Epidermal melanocyte (primary cell): ENCODE measurements around the gene RAB1B.
"Not testable (repeated sequence)": the region's sequence is repeated elsewhere in the genome, so short reads cannot be mapped to it uniquely, and the experiment has no call there.

Source experiments
- DNase-seq: peaks from one replicate; pipeline ENCODE4 v3.0.0; 2011; ENCODE audit warnings: low spot score; ENCODE audit not compliant: insufficient read length

RAB1B gene

DNA sequence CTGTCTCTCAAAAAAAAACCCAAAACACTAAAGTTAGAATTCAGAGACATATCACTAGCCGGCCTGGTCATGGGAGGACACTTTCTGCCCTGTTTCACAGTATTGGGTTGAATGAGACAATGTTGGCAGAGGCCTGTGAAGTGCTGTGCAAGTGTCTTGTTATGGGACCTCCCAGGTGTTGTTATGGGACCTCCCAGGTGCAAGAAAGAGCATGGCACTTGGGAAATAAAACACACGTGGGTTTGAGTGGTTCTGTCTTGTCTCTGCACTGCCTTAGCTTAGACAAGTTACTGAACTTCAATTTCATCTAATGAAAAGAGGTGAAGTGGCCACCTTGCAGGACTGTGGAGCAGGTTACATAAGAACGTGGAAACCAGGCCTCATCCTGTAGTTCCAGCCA is 28.9 kb upstream of the RAB1B start:
- DNase-seq, result no peak

DNA sequence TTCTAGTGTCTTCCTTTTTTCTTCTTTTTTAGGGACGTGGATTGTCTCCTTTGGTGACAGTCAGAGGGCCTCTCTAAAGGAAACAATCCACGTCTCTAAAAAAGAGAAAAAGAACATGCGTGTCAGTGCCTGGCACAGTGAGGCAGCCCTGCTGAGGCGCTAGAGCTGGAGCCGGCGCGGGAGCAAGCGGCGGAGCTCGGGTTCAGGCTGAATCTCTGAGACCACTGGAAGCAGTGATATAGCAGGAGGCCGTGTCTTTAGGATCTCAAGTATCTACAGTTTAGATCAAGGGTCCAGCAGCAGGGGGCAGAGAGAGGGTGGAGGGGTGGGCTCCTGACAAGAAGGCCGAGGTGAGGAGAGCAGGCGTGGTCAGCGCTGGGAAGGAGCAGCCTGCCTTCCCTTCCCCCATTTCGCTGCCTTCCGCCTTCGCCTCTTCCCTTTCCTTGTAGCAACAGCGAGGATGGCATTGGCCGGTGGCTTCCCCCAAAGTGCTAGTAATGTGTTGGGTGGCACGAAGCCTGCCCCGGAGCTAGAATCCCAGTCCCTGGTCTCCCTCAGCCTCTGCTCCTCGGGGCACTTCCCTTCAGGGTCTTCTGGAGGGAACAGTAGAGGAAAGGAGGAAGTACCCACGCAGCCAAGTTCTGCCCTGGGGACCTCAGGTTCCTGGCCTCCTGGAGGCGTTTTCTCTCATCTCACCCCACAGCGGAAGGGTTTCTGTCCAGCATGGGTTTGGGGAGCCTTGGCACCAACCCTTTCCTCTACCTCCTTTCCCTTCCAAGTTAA is 28.2 kb upstream of the RAB1B start:
- no peak for DNase-seq

DNA sequence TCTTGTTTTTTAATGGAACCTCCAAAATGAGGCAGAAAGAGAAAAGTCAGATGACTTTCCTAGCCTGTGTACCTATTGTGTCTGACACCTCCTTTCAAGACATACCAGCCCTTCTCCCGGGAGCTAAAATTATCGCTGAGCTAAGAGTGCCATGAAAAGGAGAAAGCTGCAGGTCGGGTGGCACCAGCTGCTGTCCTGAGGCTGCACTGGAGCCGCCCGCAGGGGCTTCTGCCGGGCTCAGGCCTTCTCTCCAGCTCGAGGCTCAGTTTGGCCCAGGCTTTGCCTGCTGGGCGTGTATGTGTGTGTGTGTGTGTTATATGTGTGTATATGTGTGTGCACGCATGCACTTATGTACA is 27.7 kb upstream of the RAB1B start:
- DNase-seq, result no peak

DNA sequence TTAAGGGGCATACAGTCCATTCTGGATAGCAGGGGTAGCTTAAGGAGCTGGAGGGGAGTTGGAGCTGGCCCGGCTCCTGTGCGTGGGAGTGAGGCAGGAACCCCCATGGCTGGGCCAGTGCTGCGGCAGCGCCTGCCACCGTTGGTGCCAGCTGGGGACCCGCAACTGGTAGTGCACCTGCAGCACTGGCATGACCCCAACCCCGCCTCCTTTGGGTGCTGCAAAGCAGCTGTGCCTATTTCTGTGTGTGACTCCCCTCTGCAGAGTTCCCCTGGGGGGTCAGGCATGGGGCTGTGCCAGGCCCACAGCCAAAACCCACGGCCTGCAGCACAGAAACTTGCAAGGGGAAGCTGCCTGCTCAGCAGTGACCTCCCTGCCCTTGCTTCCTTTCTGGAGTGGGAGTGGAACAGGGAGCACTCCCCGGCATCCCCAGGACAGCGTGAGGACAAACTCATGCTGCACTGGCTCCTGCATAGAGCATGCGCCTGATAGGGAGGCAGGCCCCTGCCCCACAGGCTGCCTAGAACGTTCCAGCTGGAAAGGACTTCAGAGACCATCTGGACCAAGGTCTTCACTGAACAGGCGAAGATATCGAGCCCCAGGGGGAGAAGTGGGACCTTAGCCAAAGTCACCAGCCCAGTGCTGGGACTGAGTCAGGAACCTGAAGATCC is 26.2 kb upstream of the RAB1B start:
- no peak for DNase-seq

DNA sequence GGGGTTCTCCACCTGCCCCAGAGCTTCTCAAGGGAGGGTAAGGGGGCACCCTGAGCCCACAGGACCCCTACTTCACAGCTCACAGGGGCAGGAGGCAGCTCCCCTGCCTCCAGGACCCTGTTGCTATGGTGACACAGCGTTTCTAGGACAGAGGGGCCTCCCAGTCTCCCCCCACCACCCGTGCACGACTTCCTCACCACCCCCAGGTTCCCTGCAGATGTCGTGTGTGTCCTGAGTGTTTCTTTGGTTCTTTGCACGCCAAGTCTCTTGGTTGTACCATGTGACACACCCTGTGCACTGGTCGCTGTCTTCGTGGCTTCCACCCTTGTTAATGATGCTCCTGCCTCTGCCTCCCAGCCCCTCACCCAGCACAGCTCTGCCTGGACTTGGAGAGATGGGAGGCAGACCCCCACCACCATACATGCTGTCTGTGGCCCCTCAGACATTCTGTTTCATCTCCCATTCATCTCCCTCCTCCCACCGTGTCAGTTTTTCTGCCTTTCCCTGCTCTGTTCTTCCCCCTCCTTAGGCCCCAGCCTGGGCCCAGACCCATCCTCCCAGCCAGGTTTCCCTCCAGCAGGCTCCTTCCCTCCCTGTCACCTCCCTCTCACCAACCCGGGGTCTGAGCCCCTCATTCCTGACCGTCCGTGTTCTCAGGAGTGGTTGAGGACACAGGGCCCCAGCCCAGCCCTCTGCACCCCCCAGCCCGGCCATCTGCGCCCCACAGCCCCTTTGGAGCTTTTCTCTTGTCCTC is 24.5 kb upstream of the RAB1B start:
- DNase-seq, result no peak

DNA sequence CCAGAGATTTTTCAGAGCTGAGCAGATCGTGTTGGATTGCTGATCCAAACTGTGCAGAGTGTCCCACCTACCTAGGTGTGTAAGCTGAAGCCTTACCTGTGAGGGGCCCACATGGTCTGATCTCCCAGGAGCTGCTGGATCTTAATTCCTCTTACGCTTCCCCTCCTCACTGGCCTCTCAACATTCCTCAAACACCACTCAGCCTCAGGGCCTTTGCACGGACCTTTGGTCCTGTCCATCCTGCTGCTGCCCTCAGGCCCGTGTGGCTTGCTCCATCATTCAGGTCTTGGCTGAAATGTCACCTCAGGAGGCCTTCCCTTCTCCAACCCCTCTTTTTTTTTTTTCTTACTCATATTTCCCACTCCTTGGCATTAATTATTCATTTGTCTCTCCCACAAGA is 21.1 kb upstream of the RAB1B start:
- DNase-seq, result no peak

DNA sequence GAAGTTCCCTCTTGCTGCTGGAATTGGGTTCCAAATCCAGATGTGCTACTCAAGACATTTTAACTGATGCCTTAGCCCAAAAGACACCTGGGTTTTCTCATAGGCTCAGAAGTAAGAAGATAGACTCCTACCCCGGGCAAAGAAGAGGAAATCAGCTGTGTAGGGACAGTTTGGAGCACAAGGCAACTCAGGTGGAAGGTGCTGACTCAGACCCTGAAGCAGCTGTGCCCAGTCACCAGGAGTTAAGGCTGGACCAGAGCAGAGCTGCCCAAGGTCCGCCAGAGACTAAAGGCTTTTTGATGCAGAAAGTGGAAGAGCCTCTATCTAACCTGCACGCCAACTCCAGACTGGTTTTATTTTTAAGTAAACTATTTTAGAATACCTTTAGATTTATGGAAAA is 20.6 kb upstream of the RAB1B start:
- DNase-seq, result no peak

DNA sequence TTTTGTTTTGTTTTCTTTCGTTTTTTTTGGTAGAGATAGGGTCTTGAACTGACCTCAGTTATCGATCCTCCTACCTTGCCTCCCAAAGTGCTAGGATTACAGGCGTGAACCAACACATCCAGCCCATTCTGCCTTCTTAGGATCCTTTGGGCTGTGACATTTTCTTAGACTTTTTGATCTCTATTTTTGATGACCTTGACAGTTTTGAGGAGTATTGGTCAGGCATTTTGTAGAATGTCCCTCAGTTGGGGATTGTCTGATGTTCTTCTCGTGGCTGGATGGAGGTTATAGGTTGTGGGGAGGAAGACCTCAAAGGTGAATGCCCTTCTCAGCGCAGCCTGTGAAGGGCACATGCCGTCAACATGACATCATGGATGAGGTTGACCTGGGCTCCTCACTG is 19.5 kb upstream of the RAB1B start:
- DNase-seq, result no peak

DNA sequence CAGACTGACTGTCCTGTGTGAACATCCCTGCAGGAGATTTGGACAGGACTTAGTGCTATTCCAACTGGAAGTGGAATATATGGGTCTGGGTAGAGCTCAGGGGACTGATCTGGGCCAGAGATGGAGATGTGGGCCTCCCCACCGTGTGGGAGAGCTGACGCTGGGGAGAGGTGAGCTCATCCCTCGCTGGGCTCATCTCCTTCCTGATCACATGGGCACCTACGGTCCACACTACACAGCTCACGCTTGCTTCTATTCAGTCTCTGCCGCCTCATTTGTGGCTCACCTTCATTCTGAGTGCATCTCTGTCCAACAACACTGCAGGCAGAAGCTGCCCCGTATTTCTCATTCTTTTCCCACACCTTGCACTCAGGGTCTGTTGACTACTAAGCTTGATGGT is 16.6 kb upstream of the RAB1B start:
- DNase-seq, result no peak

DNA sequence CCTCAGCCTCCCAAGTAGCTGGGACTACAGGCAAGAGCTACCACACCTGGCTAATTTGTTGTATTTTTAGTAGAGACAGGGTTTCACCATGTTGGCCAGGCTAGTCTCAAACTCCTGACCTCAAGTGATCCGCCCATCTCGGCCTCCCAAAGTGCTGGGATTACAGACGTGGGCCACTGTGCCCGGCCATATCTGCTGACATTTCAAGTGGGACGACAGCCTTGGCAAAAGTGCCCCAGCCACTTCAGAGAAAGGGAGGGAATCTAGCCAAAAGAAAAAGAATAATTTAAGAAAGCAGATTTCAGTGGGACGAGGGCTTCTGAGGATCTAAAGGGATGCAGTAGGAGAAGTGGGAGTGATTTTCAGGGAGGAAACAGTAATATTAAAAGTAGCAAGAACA is 15.4 kb upstream of the RAB1B start:
- not testable (repeated sequence) for DNase-seq

DNA sequence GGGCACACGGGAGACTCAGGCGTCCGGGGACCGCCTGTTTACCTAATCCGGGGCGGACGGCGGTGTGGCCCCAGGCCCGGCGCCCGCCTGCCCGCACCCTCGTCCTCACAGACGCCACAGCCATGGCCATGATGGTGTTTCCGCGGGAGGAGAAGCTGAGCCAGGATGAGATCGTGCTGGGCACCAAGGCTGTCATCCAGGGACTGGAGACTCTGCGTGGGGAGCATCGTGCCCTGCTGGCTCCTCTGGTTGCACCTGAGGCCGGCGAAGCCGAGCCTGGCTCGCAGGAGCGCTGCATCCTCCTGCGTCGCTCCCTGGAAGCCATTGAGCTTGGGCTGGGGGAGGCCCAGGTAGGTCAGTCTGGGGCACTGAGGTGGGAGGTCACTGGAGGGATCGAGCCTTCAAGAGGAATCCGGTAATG is 10.0 kb upstream of the RAB1B start:
- no peak for DNase-seq

DNA sequence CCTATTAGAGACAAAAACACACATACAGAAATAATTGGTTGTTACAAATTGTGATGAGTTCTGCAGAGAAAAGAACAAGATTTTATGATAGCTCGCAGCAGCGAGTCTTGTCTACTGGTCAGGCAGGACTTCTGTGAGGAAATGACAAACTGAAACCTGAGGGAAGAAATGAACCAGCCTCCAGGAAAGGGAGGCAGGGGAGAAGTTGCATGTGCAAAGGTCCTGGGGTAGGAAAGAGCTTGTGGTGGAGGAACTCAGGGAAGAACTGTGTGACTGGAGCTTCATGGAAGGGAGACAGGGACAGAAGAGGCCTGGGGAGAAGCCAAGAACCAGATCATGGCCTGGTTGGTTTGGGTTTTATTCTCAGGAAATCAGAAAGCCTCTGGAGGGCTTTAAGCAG is 9.2 kb upstream of the RAB1B start:
- DNase-seq, result no peak

DNA sequence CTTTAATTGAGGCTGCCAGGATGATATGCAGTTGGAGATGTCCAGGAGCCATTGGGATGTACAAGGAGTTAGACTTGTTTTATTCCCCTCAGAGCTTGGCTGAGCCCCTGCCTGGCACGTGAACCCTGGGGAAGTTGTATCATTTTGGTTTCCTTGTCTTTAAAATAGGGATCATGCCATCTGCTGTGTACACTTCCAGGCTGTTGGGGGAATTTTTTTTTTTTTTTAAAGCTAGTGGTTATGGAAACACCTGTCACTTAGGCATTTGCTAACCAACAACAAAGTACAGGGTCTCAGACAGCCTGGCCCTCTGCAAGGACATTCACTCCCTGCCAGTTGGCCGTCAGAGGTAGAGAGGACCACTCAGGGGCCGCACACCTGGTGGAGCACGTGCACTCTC is 8.5 kb upstream of the RAB1B start:
- no peak for DNase-seq

DNA sequence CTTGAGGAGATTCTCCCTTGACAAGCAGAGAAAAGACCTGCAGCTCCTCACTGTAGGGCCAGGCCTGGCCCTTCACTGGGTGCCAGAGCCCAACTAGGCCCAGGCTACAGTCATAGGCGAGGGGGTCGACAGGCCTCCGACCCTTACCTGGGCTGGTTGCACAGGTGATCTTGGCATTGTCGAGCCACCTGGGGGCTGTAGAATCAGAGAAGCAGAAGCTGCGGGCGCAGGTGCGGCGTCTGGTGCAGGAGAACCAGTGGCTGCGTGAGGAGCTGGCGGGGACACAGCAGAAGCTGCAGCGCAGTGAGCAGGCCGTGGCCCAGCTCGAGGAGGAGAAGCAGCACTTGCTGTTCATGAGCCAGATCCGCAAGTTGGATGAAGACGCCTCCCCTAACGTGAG is 6.9 kb upstream of the RAB1B start:
- DNase-seq, result no peak

DNA sequence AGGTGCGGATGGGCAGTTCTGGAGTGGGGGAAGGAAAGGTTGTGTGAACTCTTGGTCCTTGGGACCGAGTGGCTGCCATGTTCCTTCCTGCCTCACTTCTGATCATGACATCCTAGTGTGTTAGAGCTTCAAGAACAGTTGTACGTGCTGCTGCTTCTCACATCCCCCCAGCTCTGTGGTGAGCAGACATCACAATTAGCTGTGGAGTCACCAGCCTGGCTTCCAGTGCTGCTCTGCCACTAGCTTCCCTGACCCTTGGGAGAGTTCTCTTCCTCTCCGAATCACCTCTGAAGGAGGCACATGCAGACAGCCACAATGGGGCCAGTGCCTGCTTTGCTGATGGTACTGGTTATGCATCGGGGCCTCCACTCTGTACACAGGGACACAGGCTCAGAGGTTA is 6.2 kb upstream of the RAB1B start:
- DNase-seq, result no peak

DNA sequence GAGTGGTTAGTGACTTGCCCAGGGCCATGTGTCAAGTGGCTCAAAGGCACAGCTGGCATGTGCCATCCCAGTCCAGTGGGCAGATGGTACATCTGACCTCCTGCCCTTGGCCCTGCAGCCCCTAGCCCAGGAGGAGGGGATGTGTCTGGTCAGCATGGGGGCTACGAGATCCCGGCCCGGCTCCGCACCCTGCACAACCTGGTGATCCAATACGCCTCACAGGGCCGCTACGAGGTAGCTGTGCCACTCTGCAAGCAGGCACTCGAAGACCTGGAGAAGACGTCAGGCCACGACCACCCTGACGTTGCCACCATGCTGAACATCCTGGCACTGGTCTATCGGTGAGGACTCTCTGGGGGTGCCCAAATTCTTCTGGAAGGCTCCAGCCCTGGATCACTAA is 5.7 kb upstream of the RAB1B start:
- no peak for DNase-seq

DNA sequence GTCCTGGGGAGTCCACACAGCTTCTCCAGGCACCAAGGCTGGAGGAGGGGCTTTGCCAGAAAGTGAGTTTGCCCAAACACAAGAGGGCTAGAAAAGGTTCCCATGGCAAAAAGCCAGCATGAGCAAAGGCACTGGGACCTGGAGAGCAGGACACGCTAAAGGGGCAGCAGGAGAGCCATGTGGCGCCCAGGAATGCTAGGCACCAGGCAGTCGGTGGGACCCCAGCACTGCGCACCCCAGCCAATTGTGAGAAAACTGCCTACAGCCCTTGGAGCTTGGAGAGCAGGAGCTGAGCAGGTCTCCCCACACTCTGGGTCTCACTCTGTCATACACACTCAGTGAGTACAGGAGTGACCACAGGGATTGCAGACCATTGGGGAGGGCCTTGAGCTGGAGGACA is 5.2 kb upstream of the RAB1B start:
- DNase-seq, result no peak

DNA sequence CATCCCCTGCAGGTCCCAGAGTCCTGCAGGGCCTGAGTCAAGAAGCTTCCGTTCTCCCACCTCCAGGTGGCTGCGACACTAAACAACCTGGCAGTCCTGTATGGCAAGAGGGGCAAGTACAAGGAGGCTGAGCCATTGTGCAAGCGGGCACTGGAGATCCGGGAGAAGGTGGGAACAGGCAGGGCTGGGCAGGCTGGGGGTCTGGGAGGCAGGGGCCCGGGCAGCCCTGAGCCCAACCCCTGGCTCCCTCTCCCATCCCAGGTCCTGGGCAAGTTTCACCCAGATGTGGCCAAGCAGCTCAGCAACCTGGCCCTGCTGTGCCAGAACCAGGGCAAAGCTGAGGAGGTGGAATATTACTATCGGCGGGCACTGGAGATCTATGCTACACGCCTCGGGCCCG is 4.7 kb upstream of the RAB1B start:
- no peak for DNase-seq

DNA sequence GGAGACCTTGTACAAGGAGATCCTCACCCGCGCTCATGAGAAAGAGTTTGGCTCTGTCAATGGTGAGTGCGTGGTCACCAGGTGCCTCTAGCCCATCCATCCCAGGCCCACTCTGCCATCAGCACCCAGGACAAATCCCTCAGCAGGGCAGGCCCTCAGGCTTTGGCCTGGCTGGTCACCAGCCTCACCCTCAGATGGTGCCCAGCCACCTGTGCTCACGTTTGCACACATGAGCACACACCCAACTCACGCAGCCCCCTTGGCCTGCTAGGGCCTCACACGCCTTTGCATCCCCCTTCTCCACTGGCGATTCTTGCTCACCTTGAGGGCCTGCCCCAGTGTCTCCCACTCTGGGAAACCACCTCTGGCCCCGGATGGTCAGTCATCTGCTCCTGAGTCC is 4.1 kb upstream of the RAB1B start:
- DNase-seq, result no peak

DNA sequence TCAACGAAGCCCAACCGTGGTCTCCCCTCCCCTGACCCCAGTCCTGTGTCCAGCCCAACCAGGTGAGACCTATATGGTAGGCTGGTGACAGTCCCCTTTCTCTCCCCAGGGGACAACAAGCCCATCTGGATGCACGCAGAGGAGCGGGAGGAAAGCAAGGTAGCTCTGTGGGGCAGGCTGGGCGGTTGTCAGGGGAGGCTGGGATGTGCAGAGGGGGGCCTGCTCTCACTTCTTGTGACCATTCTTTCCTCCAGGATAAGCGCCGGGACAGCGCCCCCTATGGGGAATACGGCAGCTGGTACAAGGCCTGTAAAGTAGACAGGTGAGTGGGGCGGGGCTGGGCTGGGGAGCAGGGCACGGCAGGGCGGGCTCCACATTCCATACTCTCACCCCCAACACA is 3.5 kb upstream of the RAB1B start:
- no peak for DNase-seq

DNA sequence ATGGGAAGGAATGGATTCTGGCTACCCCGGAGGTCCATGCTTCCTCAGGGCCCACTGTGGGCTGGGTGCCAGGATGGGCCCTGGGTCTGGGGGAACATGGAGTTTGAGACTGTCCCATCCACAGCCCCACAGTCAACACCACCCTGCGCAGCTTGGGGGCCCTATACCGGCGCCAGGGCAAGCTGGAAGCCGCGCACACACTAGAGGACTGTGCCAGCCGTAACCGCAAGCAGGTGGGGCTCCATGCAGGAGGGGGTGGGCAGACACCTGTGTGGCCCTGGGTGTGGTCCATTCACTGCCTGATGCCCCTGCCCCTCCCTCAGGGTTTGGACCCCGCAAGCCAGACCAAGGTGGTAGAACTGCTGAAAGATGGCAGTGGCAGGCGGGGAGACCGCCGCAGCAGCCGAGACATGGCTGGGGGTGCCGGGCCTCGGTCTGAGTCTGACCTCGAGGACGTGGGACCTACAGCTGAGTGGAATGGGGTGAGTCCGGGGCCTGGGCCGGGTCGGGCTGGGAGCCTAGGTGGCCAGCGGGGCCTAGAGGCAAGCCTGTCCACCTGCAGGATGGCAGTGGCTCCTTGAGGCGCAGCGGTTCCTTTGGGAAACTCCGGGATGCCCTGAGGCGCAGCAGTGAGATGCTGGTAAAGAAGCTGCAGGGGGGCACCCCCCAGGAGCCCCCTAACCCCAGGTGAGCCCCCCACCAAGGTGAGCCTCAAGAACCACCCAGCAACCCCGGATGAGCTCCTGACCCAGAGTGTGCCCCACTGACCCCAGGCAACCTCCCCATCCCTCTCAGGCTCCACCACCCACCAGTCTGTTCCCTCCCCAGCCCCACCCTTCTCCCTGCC is 2.7 kb upstream of the RAB1B start:
- DNase-seq, result no peak
